ENCODE data around the gene SNAPC2.

GRCh38 chr19:7913652-7914051 lies 6.5 kb upstream of the SNAPC2 start:
- TF ChIP-seq, protein P1, sequence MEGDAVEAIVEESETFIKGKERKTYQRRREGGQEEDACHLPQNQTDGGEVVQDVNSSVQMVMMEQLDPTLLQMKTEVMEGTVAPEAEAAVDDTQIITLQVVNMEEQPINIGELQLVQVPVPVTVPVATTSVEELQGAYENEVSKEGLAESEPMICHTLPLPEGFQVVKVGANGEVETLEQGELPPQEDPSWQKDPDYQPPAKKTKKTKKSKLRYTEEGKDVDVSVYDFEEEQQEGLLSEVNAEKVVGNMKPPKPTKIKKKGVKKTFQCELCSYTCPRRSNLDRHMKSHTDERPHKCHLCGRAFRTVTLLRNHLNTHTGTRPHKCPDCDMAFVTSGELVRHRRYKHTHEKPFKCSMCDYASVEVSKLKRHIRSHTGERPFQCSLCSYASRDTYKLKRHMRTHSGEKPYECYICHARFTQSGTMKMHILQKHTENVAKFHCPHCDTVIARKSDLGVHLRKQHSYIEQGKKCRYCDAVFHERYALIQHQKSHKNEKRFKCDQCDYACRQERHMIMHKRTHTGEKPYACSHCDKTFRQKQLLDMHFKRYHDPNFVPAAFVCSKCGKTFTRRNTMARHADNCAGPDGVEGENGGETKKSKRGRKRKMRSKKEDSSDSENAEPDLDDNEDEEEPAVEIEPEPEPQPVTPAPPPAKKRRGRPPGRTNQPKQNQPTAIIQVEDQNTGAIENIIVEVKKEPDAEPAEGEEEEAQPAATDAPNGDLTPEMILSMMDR (IDR thresholded peaks at IDR 0.05), result no peak
- TF ChIP-seq EZH2 (IDR thresholded peaks at IDR 0.05; ENCODE audit: borderline replicate concordance, insufficient read depth, low read depth, low read length, poor library complexity, severe bottlenecking), result no peak
